ENCODE data around the gene IL1F10. TPM values are rescaled to one million over a fixed set of nuclear protein-coding genes. Genes with fewer than 3 reads are reported as not detected.

Gene IL1F10, protein sequence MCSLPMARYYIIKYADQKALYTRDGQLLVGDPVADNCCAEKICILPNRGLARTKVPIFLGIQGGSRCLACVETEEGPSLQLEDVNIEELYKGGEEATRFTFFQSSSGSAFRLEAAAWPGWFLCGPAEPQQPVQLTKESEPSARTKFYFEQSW
- not detected for total RNA-seq

DNA sequence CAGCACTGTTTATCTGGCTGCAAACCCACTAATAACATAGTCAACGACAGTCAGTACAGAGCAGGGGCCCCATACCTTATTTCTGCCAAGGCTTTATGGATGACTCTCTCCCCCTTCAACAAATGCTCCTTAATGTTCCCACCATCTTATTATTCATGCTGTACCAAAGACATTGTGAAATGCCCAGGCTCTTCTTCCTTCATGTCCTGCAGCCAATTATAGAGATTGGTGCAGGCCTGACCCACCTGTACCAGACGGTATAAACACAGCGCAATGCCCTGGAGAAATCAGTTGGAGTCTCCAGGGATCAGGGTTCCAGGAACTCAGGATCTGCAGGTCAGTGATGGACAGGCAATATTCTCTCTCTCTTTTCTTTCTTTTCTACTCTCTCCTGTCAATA lies at the start of gene IL1F10:
Gene IL1F10 (plus strand): TSS at position 290 of the 400 bp plus-strand sequence. CDS start 4,769 bp downstream, outside the sequence.
- H3K4me3 Mint-ChIP-seq, result no peak within 1 kb of the TSS
- ATAC-seq (no peak), DNase-seq (no peak)
- CTCF ChIA-PET, result interaction anchor here (0.7 to 1.5 kb wide), 6 partner anchors 8 to 125 kb away, joined by 3 to 6 read pairs (median 3); no protein-coding TSS in a partner anchor
- no peaks in the 10 kb centered on the region for H3K36me3 Mint-ChIP-seq (ENCODE audit: low read depth)
- intact Hi-C loops (cut with micrococcal nuclease), result no loop called here
- POLR2A ChIA-PET, result no interaction called here
- H3K4me1 Mint-ChIP-seq (ENCODE audit: low read depth), result no peaks in the 10 kb centered on the region
- no peak within 1 kb of the TSS for H3K27ac Mint-ChIP-seq
- TF ChIP-seq, protein P1, sequence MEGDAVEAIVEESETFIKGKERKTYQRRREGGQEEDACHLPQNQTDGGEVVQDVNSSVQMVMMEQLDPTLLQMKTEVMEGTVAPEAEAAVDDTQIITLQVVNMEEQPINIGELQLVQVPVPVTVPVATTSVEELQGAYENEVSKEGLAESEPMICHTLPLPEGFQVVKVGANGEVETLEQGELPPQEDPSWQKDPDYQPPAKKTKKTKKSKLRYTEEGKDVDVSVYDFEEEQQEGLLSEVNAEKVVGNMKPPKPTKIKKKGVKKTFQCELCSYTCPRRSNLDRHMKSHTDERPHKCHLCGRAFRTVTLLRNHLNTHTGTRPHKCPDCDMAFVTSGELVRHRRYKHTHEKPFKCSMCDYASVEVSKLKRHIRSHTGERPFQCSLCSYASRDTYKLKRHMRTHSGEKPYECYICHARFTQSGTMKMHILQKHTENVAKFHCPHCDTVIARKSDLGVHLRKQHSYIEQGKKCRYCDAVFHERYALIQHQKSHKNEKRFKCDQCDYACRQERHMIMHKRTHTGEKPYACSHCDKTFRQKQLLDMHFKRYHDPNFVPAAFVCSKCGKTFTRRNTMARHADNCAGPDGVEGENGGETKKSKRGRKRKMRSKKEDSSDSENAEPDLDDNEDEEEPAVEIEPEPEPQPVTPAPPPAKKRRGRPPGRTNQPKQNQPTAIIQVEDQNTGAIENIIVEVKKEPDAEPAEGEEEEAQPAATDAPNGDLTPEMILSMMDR (IDR thresholded peaks at IDR 0.05), result no peak
- H3K9me3 Mint-ChIP-seq, result no peaks in the 10 kb centered on the region
- H3K27me3 Mint-ChIP-seq, result peaks cover 3% of the 10 kb centered on the region

DNA sequence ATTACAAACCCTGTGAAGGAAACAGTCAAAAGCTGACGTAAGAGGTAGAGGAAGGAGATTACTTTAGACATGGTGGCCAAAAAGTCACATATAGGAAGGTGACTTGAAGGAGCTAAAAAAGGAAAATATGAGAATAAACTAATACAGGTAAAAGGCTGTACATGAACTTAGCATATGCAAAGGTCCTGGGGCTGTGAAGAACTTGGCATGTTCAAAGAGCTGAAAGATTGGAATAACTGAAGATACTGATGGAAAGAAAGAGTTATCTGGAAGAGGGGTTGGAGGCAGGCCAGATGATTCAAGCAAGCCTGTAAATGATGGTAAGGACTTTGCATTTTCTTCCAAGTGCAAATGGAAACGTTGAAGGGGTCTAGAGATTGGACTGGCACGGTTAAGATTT lies 49.3 kb upstream of the IL1F10 start:
- H3K36me3 Mint-ChIP-seq (ENCODE audit: low read depth), result no peaks in the 10 kb centered on the region
- TF ChIP-seq, protein P1 (IDR thresholded peaks at IDR 0.05), result no peak
- ATAC-seq, result no peak
- H3K4me1 Mint-ChIP-seq (ENCODE audit: low read depth), result peaks cover 11% of the 10 kb centered on the region
- no peak overlapping the region for H3K27ac Mint-ChIP-seq
- H3K9me3 Mint-ChIP-seq, result peaks cover 5% of the 10 kb centered on the region
- no peak overlapping the region for H3K4me3 Mint-ChIP-seq
- POLR2A ChIA-PET, result no interaction called here
- intact Hi-C loops (cut with micrococcal nuclease), result no loop called here
- no peaks in the 10 kb centered on the region for H3K27me3 Mint-ChIP-seq
- CTCF ChIA-PET, result interaction anchor here (1.0 kb wide), 1 partner anchor 39 kb away, joined by 3 read pairs; no protein-coding TSS in a partner anchor
- DNase-seq, result no peak

- CTCF ChIA-PET, result interaction anchor here (1.4 kb wide), 1 partner anchor 136 kb away, joined by 6 read pairs; no protein-coding TSS in a partner anchor
- Mint-ChIP-seq H3K4me3 (no peak overlapping the region), H3K9me3 (peaks cover 5% of the 10 kb centered on the region), H3K27ac (no peak overlapping the region), H3K36me3 (ENCODE audit: low read depth) (no peaks in the 10 kb centered on the region), H3K4me1 (ENCODE audit: low read depth) (peaks cover 3% of the 10 kb centered on the region), H3K27me3 (no peaks in the 10 kb centered on the region)
- DNase-seq (no peak), ATAC-seq (no peak)
- intact Hi-C loops (cut with micrococcal nuclease), result no loop called here
- POLR2A ChIA-PET, result no interaction called here
- TF ChIP-seq, protein P1 (IDR thresholded peaks at IDR 0.05), result no peak
These were observed 46.5 kb upstream of the IL1F10 start for GRCh38 chr2:113021312-113021711.

DNA sequence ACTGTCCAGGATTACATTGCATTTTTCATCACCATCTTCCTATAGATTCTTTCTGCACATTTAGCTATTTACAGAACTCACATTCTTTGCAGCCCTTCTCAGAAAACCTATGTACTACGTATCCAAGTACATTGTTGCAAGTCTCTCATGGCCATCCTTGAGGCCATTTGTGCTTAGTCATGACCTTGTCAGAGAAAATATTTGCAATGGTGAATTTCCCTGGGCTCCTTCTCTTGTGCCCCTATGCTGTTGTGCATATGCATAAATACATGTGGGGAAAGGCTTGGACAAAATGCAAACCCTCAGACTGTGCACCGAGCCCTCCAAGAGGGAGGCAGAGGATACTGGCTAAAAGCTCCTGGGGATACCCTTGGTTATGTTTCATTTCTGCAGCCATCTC lies 43.0 kb upstream of the IL1F10 start:
- intact Hi-C loops (cut with micrococcal nuclease), result no loop called here
- DNase-seq, result no peak
- Mint-ChIP-seq H3K36me3 (ENCODE audit: low read depth) (no peaks in the 10 kb centered on the region), H3K9me3 (no peaks in the 10 kb centered on the region), H3K4me1 (ENCODE audit: low read depth) (no peaks in the 10 kb centered on the region), H3K27me3 (peaks cover 3% of the 10 kb centered on the region), H3K27ac (no peak overlapping the region), H3K4me3 (no peak overlapping the region)
- TF ChIP-seq, protein P1 (IDR thresholded peaks at IDR 0.05), result no peak
- ChIA-PET POLR2A (no interaction called here), CTCF (interaction anchor here (1.0 kb wide), 1 partner anchor 83 kb away, joined by 3 read pairs; no protein-coding TSS in a partner anchor)
- ATAC-seq, result no peak

DNA sequence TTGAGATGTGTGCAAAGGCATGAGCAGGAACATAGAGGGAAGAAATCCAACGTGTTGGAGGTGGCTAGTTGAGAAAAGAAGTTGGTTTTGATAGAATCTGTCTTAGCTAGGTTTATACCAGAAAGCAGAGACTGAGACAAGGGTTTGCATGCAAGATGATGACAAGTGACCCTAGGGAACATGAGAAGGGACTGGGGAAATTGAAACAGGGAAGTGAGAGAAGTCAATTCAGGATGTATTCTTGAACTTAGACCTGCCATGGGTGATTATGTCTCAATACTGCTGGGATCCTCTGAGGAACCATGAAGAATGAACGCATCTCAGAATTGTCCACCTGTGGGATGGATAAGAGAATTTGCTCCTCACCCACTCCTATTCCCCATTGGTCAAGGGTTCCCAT lies 42.0 kb upstream of the IL1F10 start:
- POLR2A ChIA-PET, result no interaction called here
- intact Hi-C loops (cut with micrococcal nuclease), result no loop called here
- H3K27ac Mint-ChIP-seq, result no peak overlapping the region
- H3K36me3 Mint-ChIP-seq (ENCODE audit: low read depth), result no peaks in the 10 kb centered on the region
- DNase-seq (no peak), ATAC-seq (no peak)
- H3K4me1 Mint-ChIP-seq (ENCODE audit: low read depth), result no peaks in the 10 kb centered on the region
- H3K4me3 Mint-ChIP-seq, result no peak overlapping the region
- peaks cover 3% of the 10 kb centered on the region for H3K27me3 Mint-ChIP-seq
- CTCF ChIA-PET, result no interaction called here
- TF ChIP-seq, protein P1 (IDR thresholded peaks at IDR 0.05), result no peak
- H3K9me3 Mint-ChIP-seq, result no peaks in the 10 kb centered on the region

Measured in activated CD8-positive, alpha-beta T cell treated with anti-CD3 and anti-CD28 coated beads for 36 hours (primary cell).